Endothelial cell of umbilical vein (primary cell): ENCODE data around the gene UBXN1. TPM values are rescaled to one million over a fixed set of nuclear protein-coding genes. Genes with fewer than 3 reads are reported as not detected.
A peak's percentile ranks its signal among the peaks of the same experiment; 100 is the strongest.

Experiments
- BruUV-seq: library from RNA; stranded (reverse); fragments of 400-500 nt; replicated peaks from 2 replicates; lab custom pipeline; 2021; lab: Mats Ljungman, UMichigan
- CTCF ChIA-PET: fragments of 300-600, 350-600 bp; sonication (Branson Sonifier 250); formaldehyde crosslinking; loops from one replicate; lab custom pipeline; 2021; ENCODE audit warnings: antibody characterized with exemption, inconsistent platforms; lab: Charles Lee
- POLR2A ChIA-PET: fragments of 300-600, 350-600 bp; sonication (Branson Sonifier 250); formaldehyde crosslinking; loops from one replicate; lab custom pipeline; 2021; ENCODE audit warnings: antibody characterized with exemption, inconsistent platforms; lab: Charles Lee
- DNase-seq: peaks from one replicate; pipeline ENCODE4 v3.0.0-alpha.2; 2011; ENCODE audit warnings: low read depth, low spot score
- FAIRE-seq: peaks from 2 replicates; lab custom pipeline; 2011; peaks lifted over from hg19 to GRCh38; lab: Jason Lieb, UNC
- H2AFZ ChIP-seq: 2 replicates; pipeline ENCODE4 v1.6.0; 2012; ENCODE audit warnings: low read depth, low read length, control low read depth, inconsistent platforms
- H3K27ac ChIP-seq: 2 replicates; pipeline ENCODE4 v1.5.1; 2011; ENCODE audit warnings: low read depth, mild to moderate bottlenecking, control low read depth, low read length, moderate library complexity; ENCODE audit not compliant: insufficient read depth
- H3K27me3 ChIP-seq, 2 experiments: 2 replicates each; pipeline versions ENCODE4 v1.6.0 to v1.6.1; 2011; ENCODE audit warnings: low read length in 2 of 2, mixed read lengths in 1 of 2; ENCODE audit not compliant: control insufficient read depth in 2 of 2, insufficient read depth in 2 of 2
- H3K36me3 ChIP-seq, 2 experiments: 2 replicates in 1 of 2; 3 replicates in 1 of 2; pipeline ENCODE4 v1.5.1; 2011; ENCODE audit warnings: low read length in 2 of 2, mild to moderate bottlenecking in 1 of 2, moderate library complexity in 1 of 2; ENCODE audit not compliant: control insufficient read depth in 2 of 2, insufficient read depth in 2 of 2; ENCODE audit errors: extremely low read depth in 1 of 2
- H3K4me1 ChIP-seq: 3 replicates; pipeline ENCODE4 v1.5.1; 2011; ENCODE audit warnings: mild to moderate bottlenecking, low read length; ENCODE audit not compliant: control insufficient read depth, insufficient read depth; ENCODE audit errors: extremely low read depth
- H3K4me2 ChIP-seq: 2 replicates; pipeline ENCODE4 v1.6.1; 2011; ENCODE audit warnings: low read length, control low read depth, mixed read lengths; ENCODE audit not compliant: insufficient read depth
- H3K4me3 ChIP-seq, 3 experiments: fragments of 200-600 bp in 1 of 3; sonication (generic), shearing (Covaris generic) in 1 of 3; replicated peaks in 1 of 3; 2 replicates each; pipeline ENCODE4 v1.5.1; 2011 to 2016; ENCODE audit warnings: control low read depth in 3 of 3, low read length in 3 of 3, mild to moderate bottlenecking in 2 of 3, inconsistent platforms in 1 of 3, low read depth in 1 of 3, moderate library complexity in 1 of 3; ENCODE audit not compliant: insufficient read depth in 1 of 3
- H3K79me2 ChIP-seq: 2 replicates; pipeline ENCODE4 v1.6.0; 2012; ENCODE audit warnings: low read length, inconsistent platforms; ENCODE audit not compliant: control insufficient read depth, insufficient read depth
- H3K9ac ChIP-seq: replicated peaks from 2 replicates; pipeline ENCODE3; 2011; ENCODE audit warnings: low read length, control low read depth; ENCODE audit not compliant: insufficient read depth; ENCODE audit errors: extremely low read depth
- H3K9me1 ChIP-seq: replicated peaks from 3 replicates; pipeline ENCODE4 v1.6.0; 2011; ENCODE audit warnings: mild to moderate bottlenecking, low read length; ENCODE audit not compliant: control insufficient read depth, insufficient read depth; ENCODE audit errors: extremely low read depth
- H3K9me3 ChIP-seq: replicated peaks from 2 replicates; pipeline ENCODE4 v1.5.1; 2012; ENCODE audit warnings: low read length, inconsistent platforms; ENCODE audit not compliant: control insufficient read depth, insufficient read depth
- H4K20me1 ChIP-seq: replicated peaks from 2 replicates; pipeline ENCODE3; 2011; ENCODE audit warnings: mild to moderate bottlenecking, low read length; ENCODE audit not compliant: control insufficient read depth, insufficient read depth; ENCODE audit errors: extremely low read depth
- EZH2 ChIP-seq: IDR thresholded peaks from 2 replicates; pipeline ENCODE4 v1.6.1; 2012; ENCODE audit warnings: borderline replicate concordance, low read depth, mild to moderate bottlenecking, moderate library complexity, low read length, inconsistent platforms; ENCODE audit not compliant: severe bottlenecking
- FOS ChIP-seq: IDR thresholded peaks from 2 replicates; pipeline ENCODE4 v1.6.1; 2011; ENCODE audit warnings: mild to moderate bottlenecking, low read length, moderate library complexity, borderline replicate concordance; ENCODE audit not compliant: insufficient read depth
- GATA2 ChIP-seq: IDR thresholded peaks from 2 replicates; pipeline ENCODE4 v1.7.0; 2011; ENCODE audit warnings: low read depth, mild to moderate bottlenecking, moderate library complexity, mixed read lengths, low read length; ENCODE audit not compliant: insufficient read length, insufficient read depth
- JUN ChIP-seq: IDR thresholded peaks from 2 replicates; pipeline ENCODE4 v1.6.1; 2011; ENCODE audit warnings: borderline replicate concordance, low read depth; ENCODE audit not compliant: insufficient read length, insufficient read depth
- MYC ChIP-seq: IDR thresholded peaks from one replicate; pipeline ENCODE4 v1.6.1; 2011; ENCODE audit warnings: mild to moderate bottlenecking, low read depth, low read length
- POLR2A ChIP-seq: IDR thresholded peaks from 2 replicates; pipeline ENCODE4 v1.6.1; 2012; ENCODE audit warnings: low read depth, mild to moderate bottlenecking, control low read depth, low read length
- POLR2AphosphoS5 ChIP-seq: IDR thresholded peaks from 2 replicates; pipeline ENCODE4 v1.6.1; 2012; ENCODE audit warnings: low read depth, mild to moderate bottlenecking, control low read depth, low read length, moderate library complexity; ENCODE audit not compliant: insufficient read depth
- dilution Hi-C: fragments of 300-500 bp; cut with MboI; formaldehyde crosslinking; loops from one replicate; pipeline ENCODE4 v1.15.0; 2019; ENCODE audit warnings: low sequenced_read_pairs; ENCODE audit not compliant: extremely low pct_ligation_motif_present
- intact Hi-C: fragments of 100-400 bp; cut with micrococcal nuclease; formaldehyde crosslinking; loops from one replicate; pipeline ENCODE4 v1.10.0; 2022
- polyA plus RNA-seq, 4 experiments: library from polyadenylated mRNA; depleted of rRNA in 3 of 4; stranded (reverse) in 3 of 4; unstranded in 1 of 4; fragments of >200 nt; gene quantifications; 2 replicates each; pipeline versions ENCODE4 v1.2.1 to v1.2.3, GENCODE V29; 2011 to 2012; ENCODE audit warnings: missing spikeins in 1 of 4
- total RNA-seq: library from RNA; stranded (reverse); gene quantifications from 2 replicates; pipeline ENCODE4 v1.2.3, GENCODE V29; 2021
- TF ChIP-seq, protein P1 (sequence below): IDR thresholded peaks from 2 replicates; pipeline ENCODE4 v1.6.1; 2011; ENCODE audit not compliant: insufficient read depth, insufficient read length
- TF ChIP-seq, protein P2 (sequence below), 2 donors: IDR thresholded peaks; 1 replicate in 1 of 2; 2 replicates in 1 of 2; pipeline ENCODE4 v1.5.1; 2011; ENCODE audit warnings: low read length in 2 of 2, mild to moderate bottlenecking in 2 of 2, moderate library complexity in 2 of 2, control low read depth in 1 of 2, inconsistent platforms in 1 of 2, low read depth in 1 of 2; ENCODE audit not compliant: insufficient read depth in 1 of 2; ENCODE audit errors: extremely low read depth in 1 of 2

Gene UBXN1
- total and polyA plus RNA-seq, 2 donors (not counting 3 experiments of a cell fraction or from before 2014, with no cell fraction given): 113 to 114 TPM

DNA sequence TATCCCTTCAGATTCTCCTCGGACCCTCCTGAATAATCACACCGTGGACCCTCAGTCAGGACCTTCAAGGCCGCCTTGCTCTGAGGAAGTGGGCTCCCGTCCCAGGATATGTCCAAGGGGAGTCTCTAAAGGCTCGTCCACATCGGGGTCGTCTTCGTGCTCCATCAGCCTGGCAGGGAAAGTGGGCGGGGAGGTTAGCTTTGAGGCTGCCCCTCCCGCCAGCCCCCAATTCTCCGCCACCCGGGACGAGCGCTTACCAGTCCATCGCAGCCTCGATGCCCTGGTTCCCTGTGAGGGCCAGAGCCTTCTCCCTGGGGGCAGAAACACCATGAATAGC is 472 bp downstream of the UBXN1 start:
- CTCF ChIA-PET: no interaction called here
- Histone ChIP-seq H3K4me1 (peaks cover 11% of the 10 kb centered on the region), H3K27ac (peak overlapping the region; percentile 74), H3K9me3 (no peaks in the 10 kb centered on the region), H4K20me1 (no peaks in the 10 kb centered on the region), H2AFZ (peak overlapping the region; percentile 72), H3K4me3 (peak overlapping the region; percentile 76 to 93 (median 79)), H3K4me2 (peak overlapping the region; percentile 71), H3K9me1 (no peaks in the 10 kb centered on the region), H3K27me3 (no peaks in the 10 kb centered on the region), H3K36me3 (peaks cover 0 to 17% of the 10 kb centered on the region in 2 experiments), H3K79me2 (peaks cover 16% of the 10 kb centered on the region), H3K9ac (peak overlapping the region; percentile 85)
- DNase-seq (no peak), FAIRE-seq (no peak)
- intact Hi-C loops (loop anchor here (2.0 kb wide), 1 partner anchor 14 kb away; the partner anchor contains the start of genes C11orf98 and CSKMT), dilution Hi-C loops (no loop called here)
- POLR2A ChIA-PET: interaction anchor here (3.2 kb wide), 1 partner anchor 13 kb away, joined by 33 read pairs; the partner anchor contains the start of genes C11orf98 and CSKMT
- TF ChIP-seq, protein P1, sequence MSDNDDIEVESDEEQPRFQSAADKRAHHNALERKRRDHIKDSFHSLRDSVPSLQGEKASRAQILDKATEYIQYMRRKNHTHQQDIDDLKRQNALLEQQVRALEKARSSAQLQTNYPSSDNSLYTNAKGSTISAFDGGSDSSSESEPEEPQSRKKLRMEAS: no peak
- TF ChIP-seq, protein P2, sequence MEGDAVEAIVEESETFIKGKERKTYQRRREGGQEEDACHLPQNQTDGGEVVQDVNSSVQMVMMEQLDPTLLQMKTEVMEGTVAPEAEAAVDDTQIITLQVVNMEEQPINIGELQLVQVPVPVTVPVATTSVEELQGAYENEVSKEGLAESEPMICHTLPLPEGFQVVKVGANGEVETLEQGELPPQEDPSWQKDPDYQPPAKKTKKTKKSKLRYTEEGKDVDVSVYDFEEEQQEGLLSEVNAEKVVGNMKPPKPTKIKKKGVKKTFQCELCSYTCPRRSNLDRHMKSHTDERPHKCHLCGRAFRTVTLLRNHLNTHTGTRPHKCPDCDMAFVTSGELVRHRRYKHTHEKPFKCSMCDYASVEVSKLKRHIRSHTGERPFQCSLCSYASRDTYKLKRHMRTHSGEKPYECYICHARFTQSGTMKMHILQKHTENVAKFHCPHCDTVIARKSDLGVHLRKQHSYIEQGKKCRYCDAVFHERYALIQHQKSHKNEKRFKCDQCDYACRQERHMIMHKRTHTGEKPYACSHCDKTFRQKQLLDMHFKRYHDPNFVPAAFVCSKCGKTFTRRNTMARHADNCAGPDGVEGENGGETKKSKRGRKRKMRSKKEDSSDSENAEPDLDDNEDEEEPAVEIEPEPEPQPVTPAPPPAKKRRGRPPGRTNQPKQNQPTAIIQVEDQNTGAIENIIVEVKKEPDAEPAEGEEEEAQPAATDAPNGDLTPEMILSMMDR (IDR thresholded peaks at IDR 0.05; ENCODE audit: extremely low read depth in 1 of 2, insufficient read depth in 1 of 2, low read depth in 1 of 2, low read length in 2 of 2): no peak
- TF ChIP-seq POLR2A (no peak), POLR2AphosphoS5 (no peak), JUN (no peak)
- TSS peak; percentile 53 for BruUV-seq

DNA sequence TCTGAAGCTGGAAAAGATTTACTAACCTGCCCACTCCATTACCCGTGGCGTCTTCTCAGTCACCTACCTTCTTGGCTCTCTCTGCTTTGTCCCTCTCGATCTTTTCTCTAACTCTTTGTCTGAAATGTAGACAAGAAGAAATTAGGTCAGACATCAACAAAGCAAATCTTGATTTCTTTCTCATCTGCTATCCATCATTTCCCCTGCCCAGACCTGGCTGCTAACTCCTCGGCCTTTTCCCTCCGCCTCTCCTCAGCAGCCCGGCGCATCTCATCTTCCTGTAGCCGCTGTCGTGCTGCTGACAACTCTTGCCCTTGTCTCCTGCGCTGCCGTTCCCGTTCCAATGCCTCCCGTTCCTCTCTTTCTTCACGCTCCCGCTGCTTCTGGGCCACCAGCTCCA is 1.2 kb downstream of the UBXN1 start:
- Histone ChIP-seq H3K4me3 (peak overlapping the region in 1 of 3 experiments; percentile 76), H3K9ac (no peak overlapping the region), H3K9me3 (no peaks in the 10 kb centered on the region), H3K27me3 (no peaks in the 10 kb centered on the region), H3K4me1 (peaks cover 11% of the 10 kb centered on the region), H3K36me3 (peaks cover 0 to 17% of the 10 kb centered on the region in 2 experiments), H3K27ac (no peak overlapping the region), H3K9me1 (no peaks in the 10 kb centered on the region), H3K4me2 (peak overlapping the region; percentile 71), H2AFZ (no peak overlapping the region), H4K20me1 (no peaks in the 10 kb centered on the region), H3K79me2 (peaks cover 23% of the 10 kb centered on the region)
- TF ChIP-seq, protein P2 (IDR thresholded peaks at IDR 0.05; ENCODE audit: extremely low read depth in 1 of 2, insufficient read depth in 1 of 2, low read depth in 1 of 2, low read length in 2 of 2): no peak
- no peak for TF ChIP-seq FOS
- TF ChIP-seq, protein P1: no peak
- no peak for TF ChIP-seq POLR2AphosphoS5
- TF ChIP-seq JUN: no peak
- TF ChIP-seq MYC: no peak
- TF ChIP-seq EZH2: no peak
- no peak for TF ChIP-seq GATA2
- no peak for TF ChIP-seq POLR2A
- dilution Hi-C loops: no loop called here
- DNase-seq (no peak), FAIRE-seq (no peak)
- BruUV-seq: no TSS peak
- POLR2A ChIA-PET: interaction anchor here (1.3 kb wide), 1 partner anchor 13 kb away, joined by 9 read pairs; the partner anchor contains the start of genes C11orf98 and CSKMT
- CTCF ChIA-PET: no interaction called here
- intact Hi-C loops: loop anchor here (2.0 kb wide), 1 partner anchor 13 kb away; the partner anchor contains the start of genes C11orf98 and CSKMT
